Stimulated activated CD4-positive, alpha-beta T cell treated with anti-CD3 and anti-CD28 coated beads, Interleukin-4, amount 100 ng/mL, for 24 hours (primary cell): ENCODE results near the gene RDH13.
"Not testable (repeated sequence)": the region's sequence is repeated elsewhere in the genome, so short reads cannot be mapped to it uniquely, and the experiment has no call there.

Experiments
- DNase-seq: peaks from one replicate; pipeline ENCODE4 v3.0.0-alpha.2; 2020

The RDH13 gene

GRCh38 chr19:55062735-55063491 lies at the start of gene RDH13:
TSS of gene RDH13 (minus strand) at chr19:55063148. CDS start at chr19:55063032, 116 bp downstream.
- peak; percentile 99 for DNase-seq

GRCh38 chr19:55112246-55112776 lies 49.4 kb upstream of the RDH13 start:
- DNase-seq = no peak

- DNase-seq = no peak
Measured at GRCh38 chr19:55111238-55111831, 48.4 kb upstream of the RDH13 start.

GRCh38 chr19:55109527-55110291 lies 46.8 kb upstream of the RDH13 start:
- DNase-seq = no peak

GRCh38 chr19:55107252-55107651 lies 44.3 kb upstream of the RDH13 start:
- DNase-seq = not testable (repeated sequence)

- DNase-seq = no peak
Measured at GRCh38 chr19:55106591-55106990, 43.6 kb upstream of the RDH13 start.

- DNase-seq = no peak
Measured at GRCh38 chr19:55105237-55105636, 42.3 kb upstream of the RDH13 start.

- no peak for DNase-seq
Measured at GRCh38 chr19:55103190-55103589, 40.2 kb upstream of the RDH13 start.

- DNase-seq = no peak
Measured at GRCh38 chr19:55101261-55101660, 38.3 kb upstream of the RDH13 start.

- DNase-seq = no peak
Measured at GRCh38 chr19:55099557-55100506, 36.9 kb upstream of the RDH13 start.

GRCh38 chr19:55098716-55099556 lies 36.0 kb upstream of the RDH13 start:
- no peak for DNase-seq

GRCh38 chr19:55097864-55098715 lies 35.1 kb upstream of the RDH13 start:
- no peak for DNase-seq

- DNase-seq = no peak
Measured at GRCh38 chr19:55096061-55096701, 33.2 kb upstream of the RDH13 start.

- DNase-seq = no peak
Measured at GRCh38 chr19:55095260-55096060, 32.5 kb upstream of the RDH13 start.

GRCh38 chr19:55094456-55095259 lies 31.7 kb upstream of the RDH13 start:
- no peak for DNase-seq

- DNase-seq = no peak
Measured at GRCh38 chr19:55092423-55093318, 29.7 kb upstream of the RDH13 start.

- DNase-seq = no peak
Measured at GRCh38 chr19:55091955-55092354, 29.0 kb upstream of the RDH13 start.
